Type B pancreatic cell (in vitro differentiated cells): ENCODE results near the gene VCL. TPM values are rescaled to one million over a fixed set of nuclear protein-coding genes. Genes with fewer than 3 reads are reported as not detected.
"Not testable (repeated sequence)": the region's sequence is repeated elsewhere in the genome, so short reads cannot be mapped to it uniquely, and the experiment has no call there.

Experiments
- DNase-seq: peaks from one replicate; pipeline ENCODE4 v3.0.0; 2021; ENCODE audit warnings: mixed read lengths; ENCODE audit not compliant: unreplicated experiment; ENCODE audit errors: extremely low spot score
- H3K27ac Mint-ChIP-seq: 2 replicates; pipeline ENCODE4 v1.8.0; 2021; ENCODE audit warnings: mild to moderate bottlenecking, mixed read lengths
- H3K27me3 Mint-ChIP-seq: 2 replicates; pipeline ENCODE4 v1.8.0; 2021; ENCODE audit warnings: mixed read lengths
- H3K36me3 Mint-ChIP-seq: 2 replicates; pipeline ENCODE4 v1.8.0; 2021; ENCODE audit warnings: mixed read lengths
- H3K4me1 Mint-ChIP-seq: one replicate; pipeline ENCODE4 v1.8.0; 2021; ENCODE audit warnings: mixed read lengths; ENCODE audit not compliant: unreplicated experiment
- H3K4me3 Mint-ChIP-seq: 2 replicates; pipeline ENCODE4 v1.8.0; 2021; ENCODE audit warnings: mild to moderate bottlenecking, mixed read lengths
- H3K9me3 Mint-ChIP-seq: 2 replicates; pipeline ENCODE4 v1.8.0; 2021; ENCODE audit warnings: mixed read lengths
- total RNA-seq: library from RNA; stranded (reverse); gene quantifications from 2 replicates; pipeline ENCODE4 v1.2.1, GENCODE V29; 2021; ENCODE audit warnings: low replicate concordance
- TF ChIP-seq, protein P1 (sequence below): fragments of 200-600 bp; sonication (generic); conservative IDR thresholded peaks from 2 replicates; pipeline ENCODE4 v1.5.0; 2021; ENCODE audit warnings: antibody characterized with exemption, mild to moderate bottlenecking

Gene VCL
- total RNA-seq, 1 donor from 2014 or later, result 125 TPM

- TF ChIP-seq, protein P1, sequence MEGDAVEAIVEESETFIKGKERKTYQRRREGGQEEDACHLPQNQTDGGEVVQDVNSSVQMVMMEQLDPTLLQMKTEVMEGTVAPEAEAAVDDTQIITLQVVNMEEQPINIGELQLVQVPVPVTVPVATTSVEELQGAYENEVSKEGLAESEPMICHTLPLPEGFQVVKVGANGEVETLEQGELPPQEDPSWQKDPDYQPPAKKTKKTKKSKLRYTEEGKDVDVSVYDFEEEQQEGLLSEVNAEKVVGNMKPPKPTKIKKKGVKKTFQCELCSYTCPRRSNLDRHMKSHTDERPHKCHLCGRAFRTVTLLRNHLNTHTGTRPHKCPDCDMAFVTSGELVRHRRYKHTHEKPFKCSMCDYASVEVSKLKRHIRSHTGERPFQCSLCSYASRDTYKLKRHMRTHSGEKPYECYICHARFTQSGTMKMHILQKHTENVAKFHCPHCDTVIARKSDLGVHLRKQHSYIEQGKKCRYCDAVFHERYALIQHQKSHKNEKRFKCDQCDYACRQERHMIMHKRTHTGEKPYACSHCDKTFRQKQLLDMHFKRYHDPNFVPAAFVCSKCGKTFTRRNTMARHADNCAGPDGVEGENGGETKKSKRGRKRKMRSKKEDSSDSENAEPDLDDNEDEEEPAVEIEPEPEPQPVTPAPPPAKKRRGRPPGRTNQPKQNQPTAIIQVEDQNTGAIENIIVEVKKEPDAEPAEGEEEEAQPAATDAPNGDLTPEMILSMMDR, result no peak
- Mint-ChIP-seq H3K27ac (peak overlapping the region; percentile 98), H3K4me1 (peaks cover 36% of the 10 kb centered on the region), H3K27me3 (peaks cover 3% of the 10 kb centered on the region), H3K9me3 (no peaks in the 10 kb centered on the region), H3K4me3 (peak overlapping the region; percentile 99), H3K36me3 (peaks cover 20% of the 10 kb centered on the region)
- no peak for DNase-seq
Observed at GRCh38 chr10:73998623-73998928, 660 bp downstream of the VCL start.

DNA sequence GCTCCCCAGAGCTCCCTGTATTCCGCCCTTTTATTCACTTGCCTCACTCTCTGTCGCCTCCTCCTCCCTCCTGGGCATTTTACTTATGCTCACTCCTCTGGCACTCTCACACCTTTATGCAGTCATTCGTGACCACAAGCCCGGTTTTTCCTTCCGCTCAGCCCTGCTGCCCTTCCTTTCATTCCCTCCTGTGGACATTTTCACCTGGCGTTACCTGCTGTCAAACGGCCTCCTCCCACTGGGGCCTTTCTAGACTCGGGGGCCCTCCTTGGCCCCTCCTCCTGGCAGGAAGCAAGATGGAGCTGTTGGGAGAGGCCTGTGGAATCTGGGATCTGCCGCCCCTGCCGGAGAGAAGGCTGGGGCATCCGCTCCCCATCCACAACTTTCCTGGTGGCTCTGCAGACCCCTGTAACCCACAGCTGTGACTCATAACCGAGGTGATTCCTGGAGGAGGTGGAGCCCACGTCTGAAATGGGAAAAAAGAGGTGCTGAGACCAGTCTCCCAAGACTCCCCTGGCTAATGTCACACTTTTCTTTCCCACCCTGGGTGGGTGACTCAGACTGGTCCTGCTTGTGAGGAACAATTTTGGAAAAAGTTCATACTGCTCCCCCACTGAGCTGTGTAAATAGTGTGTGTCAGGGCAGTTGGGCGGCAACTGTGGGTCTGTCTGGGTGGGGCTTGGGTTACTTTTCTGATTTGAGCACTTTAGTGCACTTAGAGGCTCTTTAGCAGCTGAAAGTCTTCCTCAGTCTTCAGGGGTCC lies 1.2 kb downstream of the VCL start:
- peak; percentile 72 for DNase-seq
- peaks cover 20% of the 10 kb centered on the region for H3K36me3 Mint-ChIP-seq
- no peaks in the 10 kb centered on the region for H3K9me3 Mint-ChIP-seq
- peak overlapping the region; percentile 99 for H3K4me3 Mint-ChIP-seq
- TF ChIP-seq, protein P1, result peak; percentile 72
- peak overlapping the region; percentile 98 for H3K27ac Mint-ChIP-seq
- H3K4me1 Mint-ChIP-seq, result peaks cover 35% of the 10 kb centered on the region
- H3K27me3 Mint-ChIP-seq, result peaks cover 3% of the 10 kb centered on the region

GRCh38 chr10:73999703-74000102 lies 1.8 kb downstream of the VCL start:
- peak overlapping the region; percentile 98 for H3K27ac Mint-ChIP-seq
- TF ChIP-seq, protein P1, result no peak

GRCh38 chr10:74000244-74000643 lies 2.3 kb downstream of the VCL start:
- not testable (repeated sequence) for H3K27me3 Mint-ChIP-seq, H3K9me3 Mint-ChIP-seq, DNase-seq
- H3K36me3 Mint-ChIP-seq, result peaks cover 20% of the 10 kb centered on the region
- H3K4me1 Mint-ChIP-seq, result peaks cover 31% of the 10 kb centered on the region
- H3K4me3 Mint-ChIP-seq, result peak overlapping the region; percentile 99
- H3K27ac Mint-ChIP-seq, result peak overlapping the region; percentile 98

More at GRCh38 chr10:73999703-74000102, 1.8 kb downstream of the VCL start:
- Mint-ChIP-seq H3K9me3 (no peaks in the 10 kb centered on the region), H3K36me3 (peaks cover 20% of the 10 kb centered on the region), H3K4me3 (peak overlapping the region; percentile 99), H3K27me3 (peaks cover 3% of the 10 kb centered on the region), H3K4me1 (peaks cover 34% of the 10 kb centered on the region)
- no peak for DNase-seq

- TF ChIP-seq, protein P1, result no peak
- peak overlapping the region; percentile 72 for H3K4me3 Mint-ChIP-seq
- H3K27me3 Mint-ChIP-seq, result peaks cover 3% of the 10 kb centered on the region
- H3K9me3 Mint-ChIP-seq, result no peaks in the 10 kb centered on the region
- peak overlapping the region; percentile 77 for H3K27ac Mint-ChIP-seq
- H3K36me3 Mint-ChIP-seq, result peaks cover 20% of the 10 kb centered on the region
- DNase-seq, result no peak
- peaks cover 27% of the 10 kb centered on the region for H3K4me1 Mint-ChIP-seq
Observed at GRCh38 chr10:74000892-74001669, 3.2 kb downstream of the VCL start.

DNA sequence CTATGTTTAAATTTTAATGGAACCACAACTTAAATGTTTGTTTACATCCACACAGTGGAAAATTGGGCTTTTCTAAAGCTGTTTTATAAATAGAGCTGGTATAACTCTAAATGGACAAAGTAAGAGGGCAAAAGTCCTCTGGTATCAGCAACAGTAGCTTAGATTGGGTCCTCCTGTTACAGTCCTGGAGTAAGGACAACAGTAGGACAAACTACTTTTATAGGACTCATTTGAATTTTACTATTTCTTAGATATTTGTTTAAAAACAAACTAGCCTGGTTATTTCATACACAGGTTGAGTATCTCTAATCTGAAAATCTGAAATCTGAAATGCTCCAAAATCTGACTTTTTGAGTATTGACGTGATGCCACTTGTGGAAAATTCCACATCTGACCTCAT lies 8.4 kb downstream of the VCL start:
- Mint-ChIP-seq H3K9me3 (no peaks in the 10 kb centered on the region), H3K27me3 (no peaks in the 10 kb centered on the region), H3K36me3 (peaks cover 23% of the 10 kb centered on the region), H3K4me3 (no peak overlapping the region), H3K27ac (no peak overlapping the region), H3K4me1 (peaks cover 30% of the 10 kb centered on the region)
- DNase-seq, result no peak
- TF ChIP-seq, protein P1, result no peak
